ENCODE results near the gene ARPC1A.

GRCh38 chr7:99389772-99390171, 64.1 kb downstream of the ARPC1A start:
- TF ChIP-seq POLR2A (IDR thresholded peaks at IDR 0.05) = no peak
- TF ChIP-seq, protein P1, sequence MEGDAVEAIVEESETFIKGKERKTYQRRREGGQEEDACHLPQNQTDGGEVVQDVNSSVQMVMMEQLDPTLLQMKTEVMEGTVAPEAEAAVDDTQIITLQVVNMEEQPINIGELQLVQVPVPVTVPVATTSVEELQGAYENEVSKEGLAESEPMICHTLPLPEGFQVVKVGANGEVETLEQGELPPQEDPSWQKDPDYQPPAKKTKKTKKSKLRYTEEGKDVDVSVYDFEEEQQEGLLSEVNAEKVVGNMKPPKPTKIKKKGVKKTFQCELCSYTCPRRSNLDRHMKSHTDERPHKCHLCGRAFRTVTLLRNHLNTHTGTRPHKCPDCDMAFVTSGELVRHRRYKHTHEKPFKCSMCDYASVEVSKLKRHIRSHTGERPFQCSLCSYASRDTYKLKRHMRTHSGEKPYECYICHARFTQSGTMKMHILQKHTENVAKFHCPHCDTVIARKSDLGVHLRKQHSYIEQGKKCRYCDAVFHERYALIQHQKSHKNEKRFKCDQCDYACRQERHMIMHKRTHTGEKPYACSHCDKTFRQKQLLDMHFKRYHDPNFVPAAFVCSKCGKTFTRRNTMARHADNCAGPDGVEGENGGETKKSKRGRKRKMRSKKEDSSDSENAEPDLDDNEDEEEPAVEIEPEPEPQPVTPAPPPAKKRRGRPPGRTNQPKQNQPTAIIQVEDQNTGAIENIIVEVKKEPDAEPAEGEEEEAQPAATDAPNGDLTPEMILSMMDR (IDR thresholded peaks at IDR 0.05) = no peak
- TF ChIP-seq POLR2AphosphoS5 (IDR thresholded peaks at IDR 0.05) = no peak
